ENCODE results near the gene FOXC2.

FOXC2 gene

GRCh38 chr16:86566601-86566965, at the start of gene FOXC2:
FOXC2 (plus strand) TSS chr16:86566829; CDS start chr16:86567336, 507 bp downstream.
- TF ChIP-seq CTCF (IDR thresholded peaks at IDR 0.05; ENCODE audit: low read depth, low read length): no peak
- Histone ChIP-seq H3K4me3 (ENCODE audit: low read depth, low read length) (no peak within 1 kb of the TSS; the same call in 1 of the 2 replicates), H3K27me3 (ENCODE audit: insufficient read depth, low read depth, severe bottlenecking) (peaks cover 40% of the 10 kb centered on the region), H3K36me3 (no peaks in the 10 kb centered on the region), H3K9me3 (ENCODE audit: severe bottlenecking) (no peaks in the 10 kb centered on the region), H3K27ac (no peak within 1 kb of the TSS)
- DNase-seq: no peak

GRCh38 chr16:86517033-86517432, 49.6 kb upstream of the FOXC2 start:
- H3K27me3 ChIP-seq (ENCODE audit: insufficient read depth, low read depth, severe bottlenecking): peaks cover 50% of the 10 kb centered on the region

GRCh38 chr16:86517652-86518258, 48.9 kb upstream of the FOXC2 start:
- TF ChIP-seq CTCF (IDR thresholded peaks at IDR 0.05; ENCODE audit: low read depth, low read length): peak; percentile 74
- peak; percentile 54 for DNase-seq
- no peak overlapping the region for H3K4me3 ChIP-seq (ENCODE audit: low read depth, low read length)
- peaks cover 43% of the 10 kb centered on the region for H3K27me3 ChIP-seq (ENCODE audit: insufficient read depth, low read depth, severe bottlenecking)
- H3K36me3 ChIP-seq: no peaks in the 10 kb centered on the region
- H3K27ac ChIP-seq: no peak overlapping the region
- H3K9me3 ChIP-seq (ENCODE audit: severe bottlenecking): no peaks in the 10 kb centered on the region

More at GRCh38 chr16:86517033-86517432, 49.6 kb upstream of the FOXC2 start:
- Histone ChIP-seq H3K36me3 (no peaks in the 10 kb centered on the region), H3K4me3 (ENCODE audit: low read depth, low read length) (no peak overlapping the region), H3K27ac (no peak overlapping the region), H3K9me3 (ENCODE audit: severe bottlenecking) (no peaks in the 10 kb centered on the region)
- no peak for TF ChIP-seq CTCF (IDR thresholded peaks at IDR 0.05; ENCODE audit: low read depth, low read length)
- DNase-seq: no peak

- no peak for DNase-seq
- no peak overlapping the region for H3K4me3 ChIP-seq (ENCODE audit: low read depth, low read length)
- no peaks in the 10 kb centered on the region for H3K36me3 ChIP-seq
- H3K27me3 ChIP-seq (ENCODE audit: insufficient read depth, low read depth, severe bottlenecking): peaks cover 41% of the 10 kb centered on the region
- H3K9me3 ChIP-seq (ENCODE audit: severe bottlenecking): no peaks in the 10 kb centered on the region
- TF ChIP-seq CTCF (IDR thresholded peaks at IDR 0.05; ENCODE audit: low read depth, low read length): no peak
- H3K27ac ChIP-seq: no peak overlapping the region
Measured at GRCh38 chr16:86519007-86519648, 47.5 kb upstream of the FOXC2 start.

GRCh38 chr16:86519649-86520316, 46.8 kb upstream of the FOXC2 start:
- peak; percentile 39 for DNase-seq

More at GRCh38 chr16:86519649-86520316, 46.8 kb upstream of the FOXC2 start:
- H3K27ac ChIP-seq: no peak overlapping the region
- TF ChIP-seq CTCF (IDR thresholded peaks at IDR 0.05; ENCODE audit: low read depth, low read length): peak; percentile 61
- H3K36me3 ChIP-seq: no peaks in the 10 kb centered on the region
- no peaks in the 10 kb centered on the region for H3K9me3 ChIP-seq (ENCODE audit: severe bottlenecking)
- peaks cover 35% of the 10 kb centered on the region for H3K27me3 ChIP-seq (ENCODE audit: insufficient read depth, low read depth, severe bottlenecking)
- no peak overlapping the region for H3K4me3 ChIP-seq (ENCODE audit: low read depth, low read length)

All from WERI-Rb-1 (cell line).